GM18508 (cell line): ENCODE measurements around the gene ZBP1.

ENCODE experiments used
- ATAC-seq: cut with Tn5 transposase; IDR thresholded peaks from one replicate; pipeline ENCODE4 v1.9.1; 2021; ENCODE audit warnings: moderate number of reproducible peaks; ENCODE audit not compliant: insufficient read depth, unreplicated experiment

ZBP1 gene

DNA sequence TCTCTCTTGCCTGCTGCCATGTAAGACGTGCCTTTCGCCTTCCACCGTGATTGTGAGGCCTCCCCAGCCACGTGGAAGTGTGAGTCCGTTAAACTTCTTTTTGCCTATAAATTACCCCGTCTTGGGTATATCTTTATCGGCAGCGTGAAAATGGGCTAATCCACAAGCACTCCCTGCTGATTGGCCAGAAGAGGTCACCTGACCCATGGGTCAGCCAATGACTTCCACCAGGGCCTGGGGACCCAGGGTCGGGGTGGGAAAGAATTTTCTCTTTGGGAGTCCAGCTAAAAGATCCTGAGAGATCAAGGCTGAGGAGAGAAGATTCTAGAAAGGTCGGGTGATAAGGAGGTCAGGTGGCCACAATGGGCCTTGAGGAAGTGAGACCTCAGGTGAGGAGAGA, 17.1 kb downstream of the ZBP1 start:
- no peak for ATAC-seq

DNA sequence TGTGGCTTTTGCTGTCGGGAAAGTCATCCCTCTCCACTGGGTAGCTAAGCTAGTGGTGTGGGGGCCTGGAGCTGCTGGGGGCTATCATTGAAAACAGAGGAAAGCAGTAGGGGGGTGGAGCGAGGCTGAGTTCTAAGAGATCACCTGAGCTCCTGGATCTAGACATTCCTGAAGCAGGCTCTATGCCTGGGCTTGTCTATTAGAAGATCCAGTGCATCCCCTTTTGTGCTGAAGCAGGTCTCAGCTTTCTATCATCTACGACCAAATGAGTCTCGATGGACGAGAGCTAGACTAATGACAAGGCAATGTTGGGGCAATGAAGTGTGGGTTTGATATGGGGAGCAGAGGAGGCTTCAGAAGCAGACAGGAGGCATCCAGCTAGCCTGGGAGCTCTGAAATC, 18.5 kb downstream of the ZBP1 start:
- no peak for ATAC-seq

DNA sequence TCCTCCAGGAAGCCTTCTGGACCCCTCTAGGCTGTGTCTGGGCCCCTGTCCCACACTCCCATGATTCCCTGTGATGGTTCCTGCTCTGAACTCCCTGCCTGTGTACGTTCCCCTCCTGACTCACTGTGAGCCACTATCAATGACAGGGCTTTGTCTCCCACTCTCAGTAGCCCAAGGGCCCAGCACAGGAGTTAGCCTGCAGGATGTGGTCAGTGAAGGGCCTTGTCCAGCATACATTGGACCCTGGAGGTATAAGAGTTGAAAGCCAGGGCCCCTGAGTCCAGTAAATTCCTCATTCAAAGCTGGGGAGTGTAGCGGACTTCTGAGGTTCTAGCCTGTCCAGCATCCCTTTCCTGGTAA, 19.0 kb downstream of the ZBP1 start:
- no peak for ATAC-seq

DNA sequence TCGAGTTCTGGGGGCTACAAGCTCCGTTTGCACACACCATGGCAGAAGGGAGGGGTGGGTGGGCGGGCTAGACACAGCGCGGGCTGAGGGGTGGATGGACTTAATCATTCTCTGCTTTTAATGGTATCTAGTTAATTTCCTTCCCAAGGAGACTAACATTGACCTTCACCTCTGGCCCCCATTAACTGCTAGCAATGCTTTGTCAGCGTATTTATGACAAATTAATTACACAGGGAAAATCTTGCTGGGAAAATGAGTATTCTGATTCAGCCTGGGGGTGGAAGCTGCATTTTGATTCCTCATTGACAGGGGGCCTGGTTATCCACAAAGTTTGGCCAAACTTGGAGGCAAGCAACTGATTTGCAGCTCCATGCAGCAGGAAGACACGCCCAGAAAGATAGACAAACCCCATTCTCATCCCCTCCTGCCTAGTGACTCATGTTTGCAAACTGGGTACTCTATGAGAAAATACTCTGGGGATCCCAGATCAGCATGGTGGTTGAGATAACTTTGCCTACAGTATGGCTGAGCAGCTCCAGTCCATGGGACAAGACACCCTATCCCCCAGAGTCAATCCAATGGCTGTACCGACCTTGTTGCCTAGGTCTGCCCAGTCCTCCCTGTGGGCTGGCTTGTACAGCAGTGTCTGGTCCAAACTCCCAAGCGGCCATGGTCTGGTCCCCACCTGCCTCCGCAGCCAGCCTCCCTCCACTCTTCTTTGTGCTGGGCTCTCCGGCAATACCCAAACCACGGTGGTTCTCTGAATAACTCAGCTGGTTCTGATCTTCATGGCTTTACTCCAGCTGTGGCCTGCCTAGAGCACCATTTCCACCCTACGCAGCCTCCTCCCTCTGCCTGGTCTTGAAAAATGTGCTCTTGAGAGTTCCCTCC, 19.7 kb downstream of the ZBP1 start:
- ATAC-seq = no peak

DNA sequence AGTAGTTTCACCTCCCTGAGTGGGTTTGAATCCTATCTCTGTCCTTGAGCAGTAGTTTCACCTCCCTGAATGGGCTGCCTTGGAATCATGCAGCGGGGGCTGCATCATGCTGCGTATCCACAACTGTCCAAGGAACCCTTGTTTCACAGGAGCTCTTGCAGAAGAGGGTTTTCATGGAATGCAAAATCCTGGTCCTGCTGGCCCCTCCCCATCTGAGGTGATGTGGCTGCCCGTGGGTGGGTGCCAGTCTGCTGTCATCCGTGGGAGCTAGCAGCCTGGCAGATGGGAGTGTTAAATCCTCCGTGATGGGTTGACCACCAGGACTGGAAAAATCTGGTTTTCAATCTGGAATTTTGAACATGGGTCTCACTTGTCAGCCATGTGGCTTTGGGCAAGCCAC, 21.7 kb downstream of the ZBP1 start:
- ATAC-seq = no peak

DNA sequence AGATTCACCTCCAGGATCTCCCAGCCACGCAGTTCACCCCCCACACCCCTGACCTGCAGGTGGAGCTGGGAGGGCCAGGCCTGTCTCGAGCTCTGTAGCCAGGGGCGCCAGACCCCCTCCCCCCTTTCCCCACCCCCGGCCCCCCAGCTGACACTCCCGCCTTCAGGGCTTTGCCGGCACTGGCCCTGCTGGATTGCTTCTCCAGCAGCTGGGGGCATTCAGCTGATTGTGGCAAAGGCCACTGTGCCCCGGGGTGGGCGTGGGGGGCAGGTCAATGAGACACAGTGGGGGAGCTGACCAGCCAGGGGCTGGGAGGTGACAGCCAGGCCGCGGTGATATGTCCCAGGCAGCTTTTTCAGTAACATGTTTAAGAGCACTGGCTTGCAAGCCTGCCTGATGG, 22.2 kb downstream of the ZBP1 start:
- no peak for ATAC-seq

DNA sequence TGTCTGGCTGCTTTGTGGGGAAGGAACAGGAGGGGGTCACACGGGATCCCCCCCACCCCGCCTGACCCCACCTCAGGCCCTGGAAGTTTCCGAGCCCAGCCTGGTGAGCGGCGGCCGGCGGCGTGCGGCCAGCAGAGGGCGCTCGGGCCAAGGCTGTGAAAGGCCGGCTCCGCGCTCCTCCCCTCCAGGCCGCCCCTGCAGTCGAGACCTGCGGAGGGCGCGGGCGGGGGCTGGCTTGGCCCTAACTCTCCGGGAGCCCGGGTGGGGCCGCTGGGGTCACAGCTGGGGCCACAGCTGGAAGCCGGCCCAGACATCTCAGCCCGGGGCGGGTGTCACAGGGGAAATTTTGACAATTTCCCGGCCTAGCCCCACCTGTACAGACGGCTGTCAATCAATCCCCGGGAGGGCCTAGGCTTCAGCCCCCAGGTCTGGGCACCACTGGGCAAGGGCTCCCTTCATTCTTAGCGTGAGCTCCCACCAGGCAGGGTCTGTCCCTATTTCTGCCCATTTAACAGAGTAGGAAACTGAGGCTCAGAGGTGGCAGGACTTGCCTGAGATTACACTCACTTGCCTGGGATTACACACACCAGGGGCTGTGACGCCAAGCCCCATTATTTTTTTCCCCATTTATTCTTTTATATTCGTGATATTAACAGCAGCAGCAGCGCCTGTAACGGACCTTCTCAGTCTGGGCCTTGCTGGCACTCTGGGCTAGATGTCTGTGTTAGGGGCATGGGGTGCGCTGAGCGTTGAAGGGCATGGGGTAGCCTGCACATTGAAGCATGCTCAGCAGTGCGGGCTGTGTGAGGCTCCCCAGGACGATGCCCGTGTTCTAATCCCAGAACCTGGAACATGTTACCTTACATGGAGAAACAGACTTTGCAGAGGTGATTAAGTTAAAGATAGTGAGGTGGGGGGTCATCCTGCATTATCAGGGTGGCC, 23.0 kb downstream of the ZBP1 start:
- ATAC-seq = no peak

DNA sequence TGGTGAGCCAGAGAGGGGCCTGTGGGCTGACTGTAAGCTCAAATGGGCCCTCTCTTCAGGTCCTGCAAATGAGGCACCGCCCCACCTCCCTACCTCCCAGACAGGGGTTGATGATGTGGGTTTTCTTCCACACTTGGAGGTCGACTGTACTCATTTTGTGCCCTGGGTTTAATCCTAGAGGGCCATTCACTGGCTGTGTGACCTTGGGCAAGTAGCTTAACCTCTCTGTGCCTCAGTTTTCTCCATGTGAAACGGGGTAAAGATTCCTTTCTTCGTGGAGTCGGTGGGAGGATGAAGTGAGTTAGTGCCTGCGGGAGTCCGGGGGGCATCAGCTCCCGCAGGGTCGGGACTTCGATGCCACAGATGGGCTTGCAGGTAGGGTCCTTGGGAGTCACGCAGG, 23.9 kb downstream of the ZBP1 start:
- no peak for ATAC-seq

DNA sequence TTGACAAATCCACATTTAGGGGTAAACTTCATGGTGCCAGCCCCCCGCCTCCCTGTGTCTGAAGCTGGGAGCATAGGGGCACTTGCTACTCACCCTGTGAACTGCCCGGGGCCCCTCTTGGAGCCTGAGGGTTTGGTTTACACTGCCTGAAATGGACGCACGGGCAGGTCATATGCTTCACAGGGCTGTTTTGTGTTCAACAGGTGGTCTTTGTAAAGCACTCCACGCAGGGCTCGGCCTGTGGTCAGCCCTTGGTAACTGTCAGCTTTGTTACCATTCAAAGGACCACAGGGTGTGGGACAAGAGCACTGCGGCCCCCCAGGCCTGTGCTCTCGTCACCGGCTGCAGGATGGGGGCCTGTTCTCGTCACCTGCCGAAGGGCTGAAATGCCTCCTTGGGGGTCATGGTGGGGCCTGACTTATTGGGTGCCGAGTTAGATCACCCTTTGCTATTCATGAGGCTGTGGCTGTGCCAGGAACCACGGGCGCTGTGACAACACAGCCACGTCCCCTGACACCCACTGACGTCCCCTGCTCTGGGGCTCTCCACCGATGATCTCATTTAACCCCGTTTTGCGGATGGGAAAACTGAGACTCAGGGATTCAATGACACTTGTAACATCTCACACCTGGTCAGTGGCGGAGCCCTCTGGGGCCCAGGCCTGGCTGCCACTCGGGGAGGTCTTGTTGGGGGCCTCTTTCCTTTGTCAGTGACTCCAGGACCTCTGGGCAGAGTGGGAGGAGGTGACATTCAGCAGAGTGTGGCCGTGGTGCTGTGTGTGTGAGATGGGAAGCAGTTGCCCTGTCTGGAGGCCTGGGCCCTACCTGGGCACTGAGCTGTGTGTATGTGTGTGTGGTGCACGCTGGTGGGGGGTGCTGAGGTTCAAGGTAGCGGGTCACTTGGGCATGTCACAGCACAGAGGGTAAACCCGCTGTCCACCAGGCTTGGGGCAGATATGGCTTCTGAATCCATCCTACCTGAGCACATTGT, 24.9 kb downstream of the ZBP1 start:
- no peak for ATAC-seq

DNA sequence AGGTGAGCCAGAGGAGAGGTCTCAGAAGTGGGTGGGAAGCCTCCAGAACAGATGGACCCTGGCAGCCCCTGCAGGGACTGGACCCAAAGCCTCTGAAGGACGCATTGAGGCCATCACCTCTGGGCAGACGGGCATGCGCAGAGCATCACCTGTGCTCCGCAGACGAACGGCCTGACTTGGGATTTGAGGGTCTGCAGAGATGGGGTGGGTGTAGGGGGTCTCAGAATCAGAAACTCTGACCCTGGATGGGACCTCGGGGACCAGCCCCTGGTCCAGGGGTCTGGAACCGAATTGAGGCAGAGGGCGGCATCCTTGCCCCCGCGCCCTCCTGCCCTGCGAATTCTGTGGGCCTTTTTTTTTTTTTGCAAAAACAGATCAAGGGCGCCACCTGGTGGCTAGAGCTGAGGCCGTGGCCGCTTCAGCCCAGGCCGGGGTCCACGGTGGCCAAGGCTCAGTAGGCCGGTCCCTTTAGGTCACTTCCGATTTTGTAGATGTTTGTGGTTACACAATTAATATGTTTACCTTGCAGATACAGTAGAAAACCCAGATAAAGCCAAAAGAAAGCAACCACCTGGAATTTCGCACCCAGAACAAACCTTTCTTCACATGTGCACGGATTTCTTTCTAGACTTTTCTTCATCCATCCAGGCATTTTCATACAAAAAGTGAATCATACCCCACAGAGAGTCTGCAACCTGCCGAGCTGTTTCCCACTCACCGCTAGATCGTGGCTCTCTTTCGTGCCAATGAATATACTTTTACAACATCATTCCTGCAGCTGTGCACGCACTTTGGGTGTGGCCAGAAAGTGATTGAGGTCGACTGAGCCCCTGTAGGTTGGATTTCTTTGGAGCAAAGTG, 25.9 kb downstream of the ZBP1 start:
- ATAC-seq = no peak

DNA sequence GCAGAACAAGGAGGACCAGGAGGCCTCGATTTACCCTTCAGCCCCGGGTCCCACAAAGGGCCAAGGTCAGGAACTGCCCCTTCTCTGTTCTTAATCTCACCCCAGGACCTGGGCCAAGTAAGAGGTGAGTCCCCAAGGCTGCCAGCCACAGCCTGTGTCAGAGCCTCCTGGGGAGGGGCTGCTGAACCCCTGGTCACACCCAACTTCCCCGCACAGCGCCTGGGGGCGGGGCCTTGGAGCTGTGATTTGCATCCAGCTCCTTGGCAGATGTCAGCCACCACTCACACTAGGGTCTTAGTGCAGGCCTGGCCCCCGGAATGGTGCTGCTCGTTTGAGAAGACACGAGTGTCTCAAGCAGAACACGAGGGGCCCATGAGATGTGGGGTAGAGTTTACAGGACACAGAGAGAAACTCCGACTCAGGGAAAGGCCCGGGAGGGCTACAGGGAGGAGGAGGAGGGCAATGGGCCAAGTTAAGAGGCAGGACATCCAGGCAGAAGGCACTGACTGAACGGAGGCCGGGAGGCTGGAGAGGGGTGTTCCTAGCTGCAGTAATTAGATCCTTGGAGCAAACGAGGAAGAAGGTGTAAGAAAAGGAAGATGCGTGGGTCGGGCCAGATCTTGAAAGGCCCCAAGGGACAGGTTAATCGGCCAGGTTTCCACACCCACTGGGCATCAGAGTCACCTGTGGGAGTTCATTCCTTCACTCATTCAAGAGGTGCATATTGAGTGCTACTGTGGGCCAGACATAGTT, 26.9 kb downstream of the ZBP1 start:
- no peak for ATAC-seq

DNA sequence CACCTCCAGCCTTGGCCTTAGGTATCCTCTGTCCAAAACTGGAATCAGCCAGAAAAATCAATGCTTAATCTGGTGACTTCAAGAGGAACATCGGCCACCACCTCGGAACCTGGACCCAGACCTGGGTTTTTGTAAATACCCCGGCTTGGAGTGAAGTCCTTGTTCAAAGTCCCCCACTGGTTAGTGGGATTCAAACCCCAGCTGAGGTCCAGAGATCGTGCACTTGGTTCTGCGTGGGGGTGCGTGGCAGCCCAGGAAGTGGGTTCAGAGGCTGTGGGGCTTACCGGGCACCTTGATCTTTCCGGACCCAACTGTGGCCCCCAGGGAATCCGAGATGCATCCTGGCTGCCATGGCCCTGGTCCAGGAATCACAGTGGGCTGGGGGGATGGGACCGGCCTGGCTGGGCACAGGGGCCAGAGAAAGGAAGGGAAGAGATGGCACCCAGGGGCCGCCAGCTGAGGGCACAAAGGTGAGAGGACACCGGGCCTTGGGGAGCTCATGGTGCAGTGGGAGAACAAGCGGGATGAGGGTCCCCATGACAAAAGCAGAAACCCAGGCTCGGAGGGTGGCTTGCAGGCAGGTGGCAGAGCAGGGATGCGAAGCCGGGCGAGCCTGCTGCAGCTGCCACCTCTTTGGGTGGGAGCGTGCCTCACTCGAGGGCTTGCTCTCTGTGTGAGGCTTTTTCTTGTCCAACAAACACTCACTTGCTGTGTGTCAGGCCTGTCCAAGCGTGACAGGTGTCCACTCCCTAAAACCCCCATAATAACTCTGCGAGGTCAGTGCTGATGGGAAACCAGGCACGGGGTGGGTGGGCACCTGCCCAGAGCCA, 27.7 kb downstream of the ZBP1 start:
- ATAC-seq = no peak

DNA sequence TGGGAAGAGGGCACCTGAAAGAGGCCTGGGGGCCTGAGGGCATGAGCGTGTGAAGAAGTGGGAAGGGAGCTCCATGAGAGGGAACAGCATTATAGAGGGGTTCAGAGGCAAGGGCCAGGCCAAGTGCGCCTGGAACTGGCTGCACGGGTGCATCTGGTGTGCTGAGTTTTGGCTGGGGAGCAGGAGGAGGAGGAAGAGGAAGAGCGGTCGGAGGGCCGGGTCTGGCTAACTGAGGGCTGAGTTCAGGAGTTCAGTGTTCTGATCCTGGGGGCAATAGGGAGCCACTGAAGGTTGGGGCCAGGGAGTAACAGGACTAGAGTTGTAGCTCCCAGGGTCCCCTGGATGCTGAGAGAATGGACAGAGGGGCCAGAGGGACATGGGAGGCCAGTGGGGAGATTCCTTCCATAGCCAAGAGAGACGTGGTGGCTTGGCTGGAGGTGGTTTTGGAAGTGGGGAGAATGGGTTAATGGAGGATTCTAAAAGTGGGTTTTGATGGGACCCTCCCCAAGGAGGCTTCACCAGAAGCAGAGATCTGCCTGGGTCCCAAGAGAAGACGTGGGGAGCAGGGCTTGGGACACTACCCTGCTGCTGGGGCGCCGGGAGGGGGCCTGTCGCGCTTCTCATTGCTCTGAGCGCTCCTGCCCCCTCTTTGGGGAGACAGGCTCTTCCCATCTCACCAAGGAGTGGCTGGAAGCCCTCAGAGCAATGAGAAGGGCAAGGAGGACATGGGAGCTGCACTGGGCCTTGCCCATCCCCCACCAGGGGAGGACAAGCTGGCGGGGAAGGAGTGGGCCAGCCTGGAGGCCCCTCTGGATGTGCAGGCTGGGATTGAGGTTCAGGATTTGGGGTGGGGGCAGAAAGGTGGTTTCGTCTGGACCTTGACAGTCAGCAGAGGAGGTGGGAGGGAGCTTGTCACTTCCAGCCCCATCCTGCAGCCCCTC, 28.7 kb downstream of the ZBP1 start:
- no peak for ATAC-seq

DNA sequence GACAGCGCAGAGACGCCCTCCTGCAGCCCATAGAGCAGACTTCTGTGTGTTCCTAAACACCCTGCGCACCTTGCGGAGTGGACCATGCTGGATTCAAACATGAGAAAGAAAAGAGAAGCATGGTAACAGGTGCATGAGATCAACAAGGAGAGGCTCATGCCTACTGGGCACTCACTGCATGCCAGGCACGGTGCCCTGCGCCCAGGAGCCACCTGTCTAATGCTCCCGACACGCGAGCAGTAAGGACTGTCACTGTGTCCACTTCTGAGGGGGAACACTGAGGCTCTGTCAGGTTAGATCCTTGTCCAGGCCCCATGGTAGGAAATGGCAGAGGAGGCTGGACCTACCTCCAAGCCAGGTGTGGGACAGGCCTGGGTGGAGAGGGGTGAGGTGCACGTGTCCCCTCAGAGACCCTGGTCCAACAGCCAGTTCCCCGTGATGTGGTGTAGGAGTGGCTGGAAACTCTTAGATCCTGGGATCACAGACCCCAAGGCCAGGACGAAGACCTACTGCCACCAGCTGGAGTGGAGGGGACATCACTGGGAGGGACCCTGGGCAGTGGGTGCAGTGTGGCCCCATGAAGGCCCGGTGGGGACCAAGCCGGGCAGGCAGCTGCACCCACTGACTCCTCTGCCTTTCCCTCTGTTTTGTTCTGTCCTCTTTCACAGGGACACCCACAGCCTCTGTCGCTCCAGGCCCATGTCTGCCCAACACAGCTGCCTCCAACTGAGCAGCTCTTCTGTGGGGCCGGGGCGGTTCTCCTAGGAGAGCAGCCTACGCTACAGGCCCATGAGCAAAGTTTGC, 29.5 kb downstream of the ZBP1 start:
- no peak for ATAC-seq

DNA sequence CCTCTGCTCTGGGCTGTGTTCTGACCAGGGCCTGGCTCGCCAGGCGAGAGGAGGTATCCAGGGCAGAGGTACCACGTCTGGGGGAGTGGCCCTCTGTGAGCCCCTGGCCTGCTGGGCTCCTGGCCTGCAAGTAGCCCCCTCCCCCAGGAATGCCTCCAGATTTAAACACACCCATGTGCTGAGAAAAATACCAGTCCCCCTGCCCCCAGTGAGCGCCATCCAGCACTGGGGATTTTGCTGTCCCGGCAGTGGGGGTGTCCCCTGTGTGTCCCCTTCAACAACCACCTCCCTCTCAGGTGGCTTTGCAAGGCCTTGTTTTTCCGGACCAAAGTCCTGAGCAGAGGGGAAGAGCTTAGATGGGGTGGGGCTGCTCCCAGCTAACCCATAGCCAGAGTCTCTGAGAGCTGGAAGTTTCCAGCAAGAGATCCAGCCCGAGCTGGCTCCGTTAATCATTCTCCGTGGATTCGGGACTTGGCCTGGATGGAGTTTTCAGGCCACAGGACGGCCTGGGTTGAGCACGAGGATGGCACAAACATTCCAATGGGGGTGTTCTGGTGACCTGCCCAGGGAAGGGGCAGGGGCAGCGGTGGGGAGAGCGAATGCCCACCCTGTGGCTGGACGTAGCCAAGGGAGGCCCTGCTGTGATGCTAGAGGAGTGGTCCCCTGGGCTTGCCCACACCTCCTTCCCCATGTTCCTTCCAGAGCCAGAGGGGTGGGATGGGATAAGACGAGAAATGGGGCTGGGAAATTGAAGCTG, 30.3 kb downstream of the ZBP1 start:
- no peak for ATAC-seq
